NCI-H1092 treated with DMSO at 0.1 percent for 48 hours (cell line): ENCODE data around the gene TSPAN7.

Experiments
- DNase-seq: peaks from one replicate; lab custom pipeline; 2025; lab: John Stamatoyannopoulos, UW

Gene TSPAN7

GRCh38 chrX:38649221-38649620, 87.9 kb downstream of the TSPAN7 start:
- DNase-seq = no peak

- no peak for DNase-seq
These were observed 88.6 kb downstream of the TSPAN7 start for GRCh38 chrX:38649674-38650647.

GRCh38 chrX:38651625-38652601, 90.6 kb downstream of the TSPAN7 start:
- DNase-seq = no peak

- no peak for DNase-seq
These were observed 91.6 kb downstream of the TSPAN7 start for GRCh38 chrX:38652934-38653442.

GRCh38 chrX:38654302-38654701, 93.0 kb downstream of the TSPAN7 start:
- DNase-seq = peak; percentile 7

- peak; percentile 2 for DNase-seq
These were observed 95.1 kb downstream of the TSPAN7 start for GRCh38 chrX:38656350-38656915.

GRCh38 chrX:38657562-38657961, 96.2 kb downstream of the TSPAN7 start:
- no peak for DNase-seq

- DNase-seq = no peak
These were observed 99.2 kb downstream of the TSPAN7 start for GRCh38 chrX:38660395-38661102.

- DNase-seq = no peak
These were observed 99.7 kb downstream of the TSPAN7 start for GRCh38 chrX:38661103-38661441.

- DNase-seq = no peak
These were observed 100.2 kb downstream of the TSPAN7 start for GRCh38 chrX:38661561-38661960.

GRCh38 chrX:38662640-38663039, 101.3 kb downstream of the TSPAN7 start:
- DNase-seq = no peak

- DNase-seq = peak; percentile 48
These were observed 102.9 kb downstream of the TSPAN7 start for GRCh38 chrX:38664285-38664684.

GRCh38 chrX:38666909-38667308, 105.6 kb downstream of the TSPAN7 start:
- no peak for DNase-seq

- DNase-seq = no peak
These were observed 107.4 kb downstream of the TSPAN7 start for GRCh38 chrX:38668771-38669170.

GRCh38 chrX:38669428-38669827, 108.1 kb downstream of the TSPAN7 start:
- no peak for DNase-seq

GRCh38 chrX:38672646-38673045, 111.3 kb downstream of the TSPAN7 start:
- DNase-seq = no peak

- no peak for DNase-seq
These were observed 114.5 kb downstream of the TSPAN7 start for GRCh38 chrX:38675856-38676255.

- DNase-seq = no peak
These were observed 116.8 kb downstream of the TSPAN7 start for GRCh38 chrX:38678183-38678582.

GRCh38 chrX:38678821-38679220, 117.5 kb downstream of the TSPAN7 start:
- no peak for DNase-seq

- no peak for DNase-seq
These were observed 118.4 kb downstream of the TSPAN7 start for GRCh38 chrX:38679695-38680094.

- DNase-seq = no peak
These were observed 120.8 kb downstream of the TSPAN7 start for GRCh38 chrX:38682095-38682494.
